GM19455 (cell line): ENCODE data around the gene SOAT1.

Source experiments
- ATAC-seq: cut with Tn5 transposase; IDR thresholded peaks from one replicate; pipeline ENCODE4 v1.9.1; 2021; ENCODE audit not compliant: unreplicated experiment

SOAT1 gene

GRCh38 chr1:179303200-179303785, 9.7 kb downstream of the SOAT1 start:
- no peak for ATAC-seq

GRCh38 chr1:179305450-179305849, 11.9 kb downstream of the SOAT1 start:
- ATAC-seq = no peak

GRCh38 chr1:179310291-179310690, 16.7 kb downstream of the SOAT1 start:
- no peak for ATAC-seq

GRCh38 chr1:179310721-179311120, 17.1 kb downstream of the SOAT1 start:
- no peak for ATAC-seq

GRCh38 chr1:179311149-179311700, 17.6 kb downstream of the SOAT1 start:
- no peak for ATAC-seq

GRCh38 chr1:179313004-179313403, 19.4 kb downstream of the SOAT1 start:
- no peak for ATAC-seq

- ATAC-seq = no peak
These were observed 21.3 kb downstream of the SOAT1 start for GRCh38 chr1:179314928-179315327.

GRCh38 chr1:179318491-179318890, 24.9 kb downstream of the SOAT1 start:
- ATAC-seq = no peak

- ATAC-seq = no peak
These were observed 28.1 kb downstream of the SOAT1 start for GRCh38 chr1:179321533-179322216.

- ATAC-seq = no peak
These were observed 29.0 kb downstream of the SOAT1 start for GRCh38 chr1:179322557-179322956.

- ATAC-seq = no peak
These were observed 29.8 kb downstream of the SOAT1 start for GRCh38 chr1:179323436-179323835.

- no peak for ATAC-seq
These were observed 32.2 kb downstream of the SOAT1 start for GRCh38 chr1:179325836-179326235.

- no peak for ATAC-seq
These were observed 33.1 kb downstream of the SOAT1 start for GRCh38 chr1:179326746-179327145.

GRCh38 chr1:179327196-179327595, 33.6 kb downstream of the SOAT1 start:
- ATAC-seq = no peak

GRCh38 chr1:179327679-179328078, 34.1 kb downstream of the SOAT1 start:
- no peak for ATAC-seq

- no peak for ATAC-seq
These were observed 36.3 kb downstream of the SOAT1 start for GRCh38 chr1:179329862-179330261.

- ATAC-seq = no peak
These were observed 40.8 kb downstream of the SOAT1 start for GRCh38 chr1:179334440-179334839.

- ATAC-seq = no peak
These were observed 43.7 kb downstream of the SOAT1 start for GRCh38 chr1:179337288-179337687.

- no peak for ATAC-seq
These were observed 44.5 kb downstream of the SOAT1 start for GRCh38 chr1:179337942-179338560.

GRCh38 chr1:179340918-179341317, 47.3 kb downstream of the SOAT1 start:
- ATAC-seq = no peak

- ATAC-seq = no peak
These were observed 48.4 kb downstream of the SOAT1 start for GRCh38 chr1:179341943-179342547.
